ENCODE measurements around the gene MAP7.

- TF ChIP-seq CTCF (IDR thresholded peaks at IDR 0.05) (no peak), POLR2A (IDR thresholded peaks at IDR 0.05) (no peak)
These were observed 146.2 kb downstream of the MAP7 start for GRCh38 chr6:136404007-136404406.
